HepG2 (cell line): ENCODE data around the gene GFER. TPM values are rescaled to one million over a fixed set of nuclear protein-coding genes. Genes with fewer than 3 reads are reported as not detected.

Experiments
- ATAC-seq: fragments of 200-7000 bp; cut with Tn5 transposase; 3 replicates; pipeline ENCODE4 v1.9.1; 2020; ENCODE audit warnings: mild to moderate bottlenecking, moderate library complexity
- BruUV-seq: library from RNA; stranded (reverse); fragments of 400-500 nt; replicated peaks from 2 replicates; lab custom pipeline; 2021; lab: Mats Ljungman, UMichigan
- CTCF ChIA-PET: fragments of 300-600 bp; formaldehyde crosslinking; extraction: SDS; loops from one replicate; lab custom pipeline; 2021; ENCODE audit warnings: low total read pairs, inconsistent platforms, low intra/inter-chr PET ratio; lab: Yijun Ruan, JAX
- POLR2A ChIA-PET: fragments of 350-600 bp; sonication (Branson Sonifier 250); formaldehyde crosslinking; loops from one replicate; lab custom pipeline; 2020; ENCODE audit warnings: antibody characterized with exemption, inconsistent platforms; lab: Yijun Ruan, JAX
- DNase-seq: peaks from one replicate; pipeline ENCODE4 v3.0.0-alpha.2; 2015; ENCODE audit warnings: low spot score
- FAIRE-seq: peaks from 3 replicates; lab custom pipeline; 2011; peaks lifted over from hg19 to GRCh38; lab: Jason Lieb, UNC
- H2AFZ ChIP-seq: one replicate; pipeline ENCODE4 v1.6.1; 2011; ENCODE audit warnings: low read length, inconsistent platforms
- H3K27ac ChIP-seq: fragments of 300-600 bp; 3 replicates; pipeline ENCODE4 v1.8.0; 2011; ENCODE audit warnings: mixed run types, mild to moderate bottlenecking, mixed read lengths, low read length, inconsistent platforms; ENCODE audit not compliant: insufficient read depth; ENCODE audit errors: extremely low read length
- H3K27me3 ChIP-seq, 2 experiments: fragments of 200-600 bp in 1 of 2; 2 replicates in 1 of 2; 3 replicates in 1 of 2; pipeline versions ENCODE4 v1.6.0 to v1.8.0; 2011; ENCODE audit warnings: low read length in 2 of 2, mild to moderate bottlenecking in 2 of 2, moderate library complexity in 2 of 2, inconsistent platforms in 1 of 2; ENCODE audit not compliant: insufficient read depth in 2 of 2, control insufficient read depth in 1 of 2
- H3K36me3 ChIP-seq, 2 experiments: fragments of 200-600 bp in 1 of 2; replicated peaks in 1 of 2; 2 replicates in 1 of 2; 3 replicates in 1 of 2; pipeline versions ENCODE4 v1.5.1 to v1.8.0; 2011; ENCODE audit warnings: low read length in 2 of 2, inconsistent platforms in 1 of 2; ENCODE audit not compliant: insufficient read depth in 2 of 2, control insufficient read depth in 1 of 2
- H3K4me1 ChIP-seq: 2 replicates; pipeline ENCODE4 v1.5.1; 2012; ENCODE audit warnings: low read length, inconsistent platforms; ENCODE audit not compliant: insufficient read depth
- H3K4me2 ChIP-seq: 2 replicates; pipeline ENCODE4 v1.6.0; 2011; ENCODE audit warnings: low read depth, low read length, inconsistent platforms
- H3K4me3 ChIP-seq, 3 experiments: fragments of 200-600 bp in 1 of 3; sonication (generic), shearing (Covaris generic) in 1 of 3; replicated peaks in 1 of 3; 2 replicates each; pipeline ENCODE4 v1.5.1; 2011 to 2016; ENCODE audit warnings: low read length in 3 of 3, inconsistent platforms in 2 of 3, low read depth in 2 of 3, mild to moderate bottlenecking in 2 of 3, control low read depth in 1 of 3, mixed read lengths in 1 of 3; ENCODE audit not compliant: insufficient read depth in 1 of 3
- H3K79me2 ChIP-seq: one replicate; pipeline ENCODE4 v1.6.1; 2011; ENCODE audit warnings: low read length, inconsistent platforms; ENCODE audit not compliant: insufficient read depth
- H3K9ac ChIP-seq: 2 replicates; pipeline ENCODE4 v1.6.0; 2011; ENCODE audit warnings: mild to moderate bottlenecking, low read depth, low read length, inconsistent platforms; ENCODE audit not compliant: insufficient read depth
- H3K9me3 ChIP-seq: 2 replicates; pipeline ENCODE4 v1.5.1; 2012; ENCODE audit warnings: mild to moderate bottlenecking, low read length
- H4K20me1 ChIP-seq: 2 replicates; pipeline ENCODE4 v1.6.0; 2011; ENCODE audit warnings: inconsistent platforms, mild to moderate bottlenecking, low read length, moderate library complexity; ENCODE audit not compliant: insufficient read depth
- ATF7 ChIP-seq, 2 experiments: fragments of 450-650 bp in 1 of 2; sonication (generic) in 1 of 2; formaldehyde crosslinking in 1 of 2; IDR thresholded peaks; 2 replicates each; pipeline versions ENCODE4 v1.4.0 to v1.6.1; 2016 to 2020; ENCODE audit warnings: antibody characterized with exemption in 1 of 2, mild to moderate bottlenecking in 1 of 2, missing genetic modification reagents in 1 of 2
- CCAR2 ChIP-seq: fragments of 200-400 bp; formaldehyde crosslinking; optimal IDR thresholded peaks from 2 replicates; pipeline ENCODE3; 2018; ENCODE audit warnings: low read depth, mild to moderate bottlenecking, low read length, moderate library complexity
- E2F5 ChIP-seq: sonication (generic); formaldehyde crosslinking; conservative IDR thresholded peaks from 2 replicates; pipeline ENCODE4 v1.4.0; 2020; ENCODE audit warnings: missing genetic modification reagents
- ETV6 ChIP-seq: sonication (generic); formaldehyde crosslinking; conservative IDR thresholded peaks from 2 replicates; pipeline ENCODE4 v1.4.0; 2020; ENCODE audit warnings: missing genetic modification reagents
- FOXA3 ChIP-seq: IDR thresholded peaks from 2 replicates; pipeline ENCODE4 v1.6.1; 2016; ENCODE audit warnings: missing genetic modification reagents, missing compliant biosample characterization
- GFI1 ChIP-seq: sonication (generic); formaldehyde crosslinking; IDR thresholded peaks from 2 replicates; pipeline ENCODE4 v1.5.0; 2020; ENCODE audit warnings: missing genetic modification reagents, mild to moderate bottlenecking, borderline replicate concordance
- NR2F6 ChIP-seq, 2 experiments: IDR thresholded peaks; 2 replicates each; pipeline ENCODE4 v1.6.1; 2016; ENCODE audit warnings: antibody characterized with exemption in 1 of 2, mild to moderate bottlenecking in 1 of 2
- POGK ChIP-seq: sonication (generic); formaldehyde crosslinking; conservative IDR thresholded peaks from 2 replicates; pipeline ENCODE4 v1.8.0; 2022; ENCODE audit warnings: mild to moderate bottlenecking, moderate library complexity, missing genetic modification reagents
- SP2 ChIP-seq: sonication (generic); formaldehyde crosslinking; IDR thresholded peaks from 2 replicates; pipeline ENCODE4 v1.5.1; 2020; ENCODE audit warnings: mild to moderate bottlenecking, missing genetic modification reagents
- ZNF496 ChIP-seq: sonication (generic); formaldehyde crosslinking; IDR thresholded peaks from 2 replicates; pipeline ENCODE4 v1.8.1; 2023; ENCODE audit warnings: mild to moderate bottlenecking, moderate library complexity, missing genetic modification reagents; ENCODE audit not compliant: insufficient replicate concordance
- ZNF562 ChIP-seq: sonication (generic); formaldehyde crosslinking; IDR thresholded peaks from 2 replicates; pipeline ENCODE4 v1.8.0; 2022; ENCODE audit warnings: missing genetic modification reagents, borderline replicate concordance
- WGBS: methylation state at CpG from one replicate; pipeline ENCODE4 v1.1.6; 2017; ENCODE audit warnings: low lambda C conversion rate; 5-methylcytosine and 5-hydroxymethylcytosine counted together
- in situ Hi-C: cut with HindIII; loops from 2 replicates; pipeline ENCODE4 v1.10.0; 2017; ENCODE audit warnings: low pct_unique_long_range_greater_than_20kb; ENCODE audit not compliant: extremely low pct_ligation_motif_present
- intact Hi-C: fragments of 100-400 bp; cut with micrococcal nuclease; formaldehyde crosslinking; loops from one replicate; pipeline ENCODE4 v1.10.0; 2022; ENCODE audit not compliant: unreplicated experiment
- polyA plus RNA-seq, 8 experiments: library from polyadenylated mRNA; depleted of rRNA in 3 of 8; stranded (reverse) in 7 of 8; unstranded in 1 of 8; fragments of >200 nt; fragmentation: Illumina TruSeq in 4 of 8; extraction: Trizol in 4 of 8; gene quantifications; 2 replicates each; pipeline versions ENCODE4 v1.2.1 to v1.2.3, GENCODE V29; 2011 to 2016; ENCODE audit warnings: low read depth in 4 of 8, missing spikeins in 1 of 8, mixed read lengths in 1 of 8; ENCODE audit not compliant: insufficient read depth in 1 of 8
- total RNA-seq, 5 experiments: library from RNA; depleted of rRNA; stranded (reverse); fragments of >200 nt; fragmentation: Illumina TruSeq; extraction: Trizol; gene quantifications; 2 replicates each; pipeline ENCODE4 v1.2.3, GENCODE V29; 2016; ENCODE audit warnings: low read depth in 1 of 5
- TF ChIP-seq, protein P1 (sequence below): sonication (generic); formaldehyde crosslinking; IDR thresholded peaks from 2 replicates; pipeline ENCODE4 v1.4.0; 2020; ENCODE audit warnings: missing genetic modification reagents, borderline replicate concordance

GFER gene
- total and polyA plus RNA-seq, 2 of the 13 experiments (the other 11 are each of a cell fraction or from before 2014, with no cell fraction given) = 28.6 to 71.7 TPM

DNA sequence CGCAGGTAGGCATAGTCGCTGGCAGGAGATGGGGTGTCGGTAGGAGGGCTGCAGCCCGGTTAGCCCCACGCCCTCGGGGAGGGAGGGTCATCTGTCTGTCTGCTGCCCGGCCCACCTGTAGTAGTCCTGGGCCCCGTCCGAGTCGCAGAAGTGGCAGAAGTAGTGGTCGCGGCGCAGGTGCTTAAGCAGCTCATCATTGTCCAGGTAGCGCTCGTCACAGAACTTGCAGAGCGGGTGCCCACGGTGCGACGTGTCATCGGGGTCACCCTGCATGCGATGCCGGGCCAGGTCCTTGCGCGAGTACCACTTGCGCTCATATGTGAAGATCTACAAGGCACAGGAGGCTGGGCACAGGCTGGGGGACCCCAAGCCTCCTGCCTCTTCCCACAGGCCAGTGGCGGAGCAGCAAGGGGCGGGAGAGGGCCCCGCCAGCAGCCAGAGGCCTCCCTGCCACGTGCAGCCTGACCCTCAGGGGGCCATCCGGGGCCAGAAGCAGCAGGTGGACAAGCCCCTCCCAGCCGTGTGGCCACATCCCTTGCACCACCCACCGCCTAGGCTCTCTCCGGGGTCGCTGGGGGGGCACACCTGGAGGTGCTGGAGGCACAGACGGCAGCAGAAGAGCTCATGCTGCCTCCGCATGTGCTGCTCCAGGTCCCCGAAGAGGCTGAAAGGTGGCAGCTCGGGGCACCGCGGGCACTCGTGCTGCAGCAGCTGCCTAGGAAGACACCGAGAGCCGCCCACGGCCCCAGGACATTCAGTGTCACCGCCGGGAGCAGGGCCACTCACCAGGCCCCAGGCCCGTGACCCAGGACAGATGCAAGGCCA is 18.6 kb downstream of the GFER start:
- WGBS = 94% methylated on average over 30 of the region's 47 CpGs
- in situ Hi-C loops = no loop called here
- Histone ChIP-seq H3K9me3 (no peaks in the 10 kb centered on the region), H3K36me3 (peaks cover 29 to 45% of the 10 kb centered on the region in 2 experiments), H3K4me1 (peaks cover 33% of the 10 kb centered on the region), H3K27ac (no peak overlapping the region), H3K4me2 (no peak overlapping the region), H2AFZ (no peak overlapping the region), H3K79me2 (peaks cover 27% of the 10 kb centered on the region), H3K27me3 (no peaks in the 10 kb centered on the region), H3K9ac (no peak overlapping the region), H4K20me1 (peaks cover 8% of the 10 kb centered on the region; the same call in 1 of the 2 replicates), H3K4me3 (no peak overlapping the region)
- ChIA-PET POLR2A (interaction anchor here (0.9 to 2.8 kb wide), 6 partner anchors 9 to 152 kb away, joined by 3 to 27 read pairs (median 9); partner anchors contain the start of genes RPS2 and TRAF7), CTCF (interaction anchor here (1.8 kb wide), 1 partner anchor 139 kb away, joined by 6 read pairs; no protein-coding TSS in a partner anchor)
- ATAC-seq (no peak), DNase-seq (no peak), FAIRE-seq (no peak)
- BruUV-seq = no TSS peak
- intact Hi-C loops = no loop called here
- no peak for TF ChIP-seq E2F5 (CRISPR knock-in tag)
- no peak for TF ChIP-seq ATF7 (IDR thresholded peaks at IDR 0.05)
- TF ChIP-seq ATF7 (CRISPR knock-in tag; IDR thresholded peaks at IDR 0.05) = no peak
- TF ChIP-seq SP2 (CRISPR knock-in tag) = no peak
- no peak for TF ChIP-seq ETV6
- TF ChIP-seq FOXA3 (CRISPR knock-in tag) = no peak
- TF ChIP-seq CCAR2 = no peak
- no peak for TF ChIP-seq ZNF562 (CRISPR knock-in tag)
- no peak for TF ChIP-seq GFI1 (CRISPR knock-in tag)
- no peak for TF ChIP-seq NR2F6 (IDR thresholded peaks at IDR 0.05)
- no peak for TF ChIP-seq NR2F6 (CRISPR knock-in tag; IDR thresholded peaks at IDR 0.05)
- TF ChIP-seq, protein P1, sequence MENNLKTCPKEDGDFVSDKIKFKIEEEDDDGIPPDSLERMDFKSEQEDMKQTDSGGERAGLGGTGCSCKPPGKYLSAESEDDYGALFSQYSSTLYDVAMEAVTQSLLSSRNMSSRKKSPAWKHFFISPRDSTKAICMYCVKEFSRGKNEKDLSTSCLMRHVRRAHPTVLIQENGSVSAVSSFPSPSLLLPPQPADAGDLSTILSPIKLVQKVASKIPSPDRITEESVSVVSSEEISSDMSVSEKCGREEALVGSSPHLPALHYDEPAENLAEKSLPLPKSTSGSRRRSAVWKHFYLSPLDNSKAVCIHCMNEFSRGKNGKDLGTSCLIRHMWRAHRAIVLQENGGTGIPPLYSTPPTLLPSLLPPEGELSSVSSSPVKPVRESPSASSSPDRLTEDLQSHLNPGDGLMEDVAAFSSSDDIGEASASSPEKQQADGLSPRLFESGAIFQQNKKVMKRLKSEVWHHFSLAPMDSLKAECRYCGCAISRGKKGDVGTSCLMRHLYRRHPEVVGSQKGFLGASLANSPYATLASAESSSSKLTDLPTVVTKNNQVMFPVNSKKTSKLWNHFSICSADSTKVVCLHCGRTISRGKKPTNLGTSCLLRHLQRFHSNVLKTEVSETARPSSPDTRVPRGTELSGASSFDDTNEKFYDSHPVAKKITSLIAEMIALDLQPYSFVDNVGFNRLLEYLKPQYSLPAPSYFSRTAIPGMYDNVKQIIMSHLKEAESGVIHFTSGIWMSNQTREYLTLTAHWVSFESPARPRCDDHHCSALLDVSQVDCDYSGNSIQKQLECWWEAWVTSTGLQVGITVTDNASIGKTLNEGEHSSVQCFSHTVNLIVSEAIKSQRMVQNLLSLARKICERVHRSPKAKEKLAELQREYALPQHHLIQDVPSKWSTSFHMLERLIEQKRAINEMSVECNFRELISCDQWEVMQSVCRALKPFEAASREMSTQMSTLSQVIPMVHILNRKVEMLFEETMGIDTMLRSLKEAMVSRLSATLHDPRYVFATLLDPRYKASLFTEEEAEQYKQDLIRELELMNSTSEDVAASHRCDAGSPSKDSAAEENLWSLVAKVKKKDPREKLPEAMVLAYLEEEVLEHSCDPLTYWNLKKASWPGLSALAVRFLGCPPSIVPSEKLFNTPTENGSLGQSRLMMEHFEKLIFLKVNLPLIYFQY (CRISPR knock-in tag) = no peak
- TF ChIP-seq POGK = no peak
- no peak for TF ChIP-seq ZNF496 (CRISPR knock-in tag)
- TF ChIP-seq, all 625 proteins: peak for 0
